ENCODE measurements around the gene UST.

UST gene

DNA sequence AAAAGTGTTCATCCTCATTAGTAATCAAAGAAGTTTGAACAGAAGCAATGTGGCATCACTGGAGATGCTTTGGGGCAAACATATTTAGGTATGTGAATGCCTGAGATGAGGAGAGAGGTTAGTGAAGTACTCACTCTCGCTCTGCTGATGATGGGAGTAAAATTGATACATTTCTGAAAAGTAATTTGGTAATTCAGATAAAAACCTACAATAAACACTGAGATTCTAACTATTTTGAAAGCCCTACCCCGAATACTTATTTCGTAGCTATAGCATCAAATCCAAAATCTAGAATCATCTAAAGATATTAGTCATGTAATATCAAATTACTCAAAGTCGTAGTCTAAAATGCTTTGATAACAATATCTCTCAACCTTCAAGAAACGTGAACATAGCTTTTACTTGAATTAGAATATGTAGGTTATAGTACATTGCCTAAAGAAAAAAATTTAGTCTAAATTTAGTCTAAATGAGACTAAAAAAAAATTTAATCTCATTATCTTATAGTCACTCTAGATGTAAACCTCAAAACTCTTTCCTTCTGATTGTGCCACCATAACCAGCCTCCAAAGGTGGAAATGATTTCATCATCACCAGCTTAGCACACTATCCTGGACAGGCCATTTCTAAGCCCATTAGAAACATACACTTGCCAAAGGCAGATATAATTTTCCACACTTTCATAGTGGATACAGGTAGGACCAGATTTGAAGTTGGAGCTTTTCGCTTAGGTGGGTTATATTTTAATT, 338.2 kb downstream of the UST start:
- TF ChIP-seq, protein P1, sequence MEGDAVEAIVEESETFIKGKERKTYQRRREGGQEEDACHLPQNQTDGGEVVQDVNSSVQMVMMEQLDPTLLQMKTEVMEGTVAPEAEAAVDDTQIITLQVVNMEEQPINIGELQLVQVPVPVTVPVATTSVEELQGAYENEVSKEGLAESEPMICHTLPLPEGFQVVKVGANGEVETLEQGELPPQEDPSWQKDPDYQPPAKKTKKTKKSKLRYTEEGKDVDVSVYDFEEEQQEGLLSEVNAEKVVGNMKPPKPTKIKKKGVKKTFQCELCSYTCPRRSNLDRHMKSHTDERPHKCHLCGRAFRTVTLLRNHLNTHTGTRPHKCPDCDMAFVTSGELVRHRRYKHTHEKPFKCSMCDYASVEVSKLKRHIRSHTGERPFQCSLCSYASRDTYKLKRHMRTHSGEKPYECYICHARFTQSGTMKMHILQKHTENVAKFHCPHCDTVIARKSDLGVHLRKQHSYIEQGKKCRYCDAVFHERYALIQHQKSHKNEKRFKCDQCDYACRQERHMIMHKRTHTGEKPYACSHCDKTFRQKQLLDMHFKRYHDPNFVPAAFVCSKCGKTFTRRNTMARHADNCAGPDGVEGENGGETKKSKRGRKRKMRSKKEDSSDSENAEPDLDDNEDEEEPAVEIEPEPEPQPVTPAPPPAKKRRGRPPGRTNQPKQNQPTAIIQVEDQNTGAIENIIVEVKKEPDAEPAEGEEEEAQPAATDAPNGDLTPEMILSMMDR (IDR thresholded peaks at IDR 0.05; ENCODE audit: insufficient read depth, low read length, poor library complexity, severe bottlenecking): no peak
- H3K4me2 ChIP-seq (ENCODE audit: low read depth, low read length, poor library complexity, severe bottlenecking): no peak overlapping the region
- H3K9me3 ChIP-seq (ENCODE audit: insufficient read depth, low read length): no peaks in the 10 kb centered on the region
- no peak overlapping the region for H3K4me3 ChIP-seq (ENCODE audit: insufficient read depth, low read length, poor library complexity, severe bottlenecking)
- H3K79me2 ChIP-seq (ENCODE audit: insufficient read depth, low read length): no peaks in the 10 kb centered on the region
- H3K36me3 ChIP-seq (ENCODE audit: low read length): no peaks in the 10 kb centered on the region
- H3F3A ChIP-seq (ENCODE audit: insufficient read depth): no peaks in the 10 kb centered on the region
- no peak overlapping the region for H3K27ac ChIP-seq (ENCODE audit: low read depth, low read length)
- H2AFZ ChIP-seq (ENCODE audit: low read depth, low read length, severe bottlenecking): no peak overlapping the region
- H3K27me3 ChIP-seq (ENCODE audit: low read length): no peaks in the 10 kb centered on the region
- H3K9me2 ChIP-seq (replicated peaks; ENCODE audit: insufficient read depth, low read length): no peaks in the 10 kb centered on the region
- no peaks in the 10 kb centered on the region for H4K20me1 ChIP-seq (ENCODE audit: low read depth, low read length)
- H3K9ac ChIP-seq (ENCODE audit: low read length): no peak overlapping the region

DNA sequence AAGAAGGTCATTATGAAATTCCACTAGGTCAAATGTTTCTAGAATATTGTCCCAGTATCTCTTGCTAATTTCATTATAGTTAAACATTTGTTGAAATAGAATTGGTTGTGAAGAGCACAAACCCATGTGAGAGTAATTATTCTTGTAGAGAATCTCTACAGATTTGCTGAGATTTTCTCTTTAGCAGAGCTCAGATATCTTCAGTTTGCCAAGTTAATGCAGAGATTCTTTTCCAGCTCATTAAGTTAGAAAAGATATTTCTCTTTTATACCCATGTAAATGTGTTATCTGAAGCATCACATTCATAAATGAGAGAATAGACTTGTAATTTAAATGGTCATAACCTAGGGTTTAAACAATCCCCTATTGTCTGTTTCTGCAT, 338.7 kb downstream of the UST start:
- Histone ChIP-seq H3K4me3 (ENCODE audit: insufficient read depth, low read length, poor library complexity, severe bottlenecking) (no peak overlapping the region), H3K27ac (ENCODE audit: low read depth, low read length) (no peak overlapping the region), H3K27me3 (ENCODE audit: low read length) (no peaks in the 10 kb centered on the region), H3F3A (ENCODE audit: insufficient read depth) (no peaks in the 10 kb centered on the region), H3K9ac (ENCODE audit: low read length) (no peak overlapping the region), H3K4me2 (ENCODE audit: low read depth, low read length, poor library complexity, severe bottlenecking) (no peak overlapping the region), H3K9me2 (replicated peaks; ENCODE audit: insufficient read depth, low read length) (no peaks in the 10 kb centered on the region), H3K79me2 (ENCODE audit: insufficient read depth, low read length) (no peaks in the 10 kb centered on the region), H4K20me1 (ENCODE audit: low read depth, low read length) (no peaks in the 10 kb centered on the region), H3K36me3 (ENCODE audit: low read length) (no peaks in the 10 kb centered on the region), H2AFZ (ENCODE audit: low read depth, low read length, severe bottlenecking) (no peak overlapping the region), H3K9me3 (ENCODE audit: insufficient read depth, low read length) (no peaks in the 10 kb centered on the region)
- TF ChIP-seq, protein P1 (IDR thresholded peaks at IDR 0.05; ENCODE audit: insufficient read depth, low read length, poor library complexity, severe bottlenecking): no peak
- TF ChIP-seq EZH2phosphoT487 (conservative IDR thresholded peaks at IDR 0.05; ENCODE audit: low read length): no peak

DNA sequence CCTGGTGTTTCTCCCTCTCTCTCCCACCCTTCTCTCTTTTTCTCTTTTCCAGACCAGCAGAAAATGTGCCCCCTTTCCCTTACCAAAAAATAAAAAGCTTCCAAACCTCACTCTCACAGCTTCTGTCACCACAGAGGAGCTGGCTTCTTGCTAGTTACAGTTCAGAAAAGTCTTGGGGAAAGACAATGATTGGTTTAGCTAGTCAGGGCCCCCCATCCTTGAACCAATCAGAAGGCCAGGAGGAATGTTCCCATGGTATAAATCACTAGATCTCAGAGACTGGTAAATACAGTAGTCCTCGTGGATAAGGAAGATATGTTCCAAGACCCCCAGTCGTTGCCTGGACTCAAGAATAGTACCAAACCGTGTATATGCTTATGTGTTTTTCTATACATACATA, 339.5 kb downstream of the UST start:
- Histone ChIP-seq H4K20me1 (ENCODE audit: low read depth, low read length) (no peaks in the 10 kb centered on the region), H3K9me2 (replicated peaks; ENCODE audit: insufficient read depth, low read length) (no peaks in the 10 kb centered on the region), H3K27me3 (ENCODE audit: low read length) (no peaks in the 10 kb centered on the region), H2AFZ (ENCODE audit: low read depth, low read length, severe bottlenecking) (no peak overlapping the region), H3F3A (ENCODE audit: insufficient read depth) (no peaks in the 10 kb centered on the region), H3K79me2 (ENCODE audit: insufficient read depth, low read length) (no peaks in the 10 kb centered on the region), H3K9ac (ENCODE audit: low read length) (no peak overlapping the region), H3K36me3 (ENCODE audit: low read length) (no peaks in the 10 kb centered on the region), H3K4me3 (ENCODE audit: insufficient read depth, low read length, poor library complexity, severe bottlenecking) (no peak overlapping the region), H3K27ac (ENCODE audit: low read depth, low read length) (no peak overlapping the region), H3K4me2 (ENCODE audit: low read depth, low read length, poor library complexity, severe bottlenecking) (no peak overlapping the region), H3K9me3 (ENCODE audit: insufficient read depth, low read length) (no peaks in the 10 kb centered on the region)
- TF ChIP-seq, protein P1 (IDR thresholded peaks at IDR 0.05; ENCODE audit: insufficient read depth, low read length, poor library complexity, severe bottlenecking): no peak
- no peak for TF ChIP-seq EZH2phosphoT487 (conservative IDR thresholded peaks at IDR 0.05; ENCODE audit: low read length)

Measured in SU-DHL-6 (cell line).